Muscle layer of colon (tissue), 2 donors: ENCODE data around the gene TESK2.
"Not testable (repeated sequence)": the region's sequence is repeated elsewhere in the genome, so short reads cannot be mapped to it uniquely, and the experiment has no call there.

Experiments used
- H3K27ac ChIP-seq: one replicate; pipeline ENCODE4 v1.7.0; 2013; ENCODE audit warnings: low read depth, mild to moderate bottlenecking, low read length, moderate library complexity
- H3K27me3 ChIP-seq, 2 donors: one replicate each; pipeline ENCODE4 v1.7.0; 2013; ENCODE audit warnings: low read length in 2 of 2, mild to moderate bottlenecking in 2 of 2; ENCODE audit not compliant: insufficient read depth in 2 of 2, control insufficient read depth in 1 of 2
- H3K36me3 ChIP-seq: one replicate; pipeline ENCODE4 v1.7.0; 2013; ENCODE audit warnings: mild to moderate bottlenecking, low read length; ENCODE audit not compliant: insufficient read depth
- H3K4me1 ChIP-seq: one replicate; pipeline ENCODE4 v1.7.0; 2013; ENCODE audit warnings: mild to moderate bottlenecking, low read length; ENCODE audit not compliant: insufficient read depth
- H3K4me3 ChIP-seq, 2 donors: one replicate each; pipeline ENCODE4 v1.7.0; 2013; ENCODE audit warnings: low read length in 2 of 2, low read depth in 1 of 2, mild to moderate bottlenecking in 1 of 2, moderate library complexity in 1 of 2
- H3K9ac ChIP-seq: one replicate; pipeline ENCODE4 v1.7.0; 2013; ENCODE audit warnings: low read length
- H3K9me3 ChIP-seq: one replicate; pipeline ENCODE4 v1.7.0; 2013; ENCODE audit warnings: mild to moderate bottlenecking, low read length
- donor health status: abdominal sarcoma.
- donor health status: Adenocarcinoma of cecum.

Gene TESK2

GRCh38 chr1:45485949-45486348 is 5.0 kb downstream of the TESK2 start:
- H3K27ac ChIP-seq = no peak overlapping the region

GRCh38 chr1:45479039-45479748 is 11.8 kb downstream of the TESK2 start:
- H3K36me3 ChIP-seq = no peaks in the 10 kb centered on the region
- no peak overlapping the region for H3K27ac ChIP-seq
- H3K27me3 ChIP-seq = no peaks in the 10 kb centered on the region
- no peaks in the 10 kb centered on the region for H3K9me3 ChIP-seq
- no peak overlapping the region for H3K9ac ChIP-seq
- no peaks in the 10 kb centered on the region for H3K4me1 ChIP-seq
- H3K4me3 ChIP-seq = no peak overlapping the region

More at GRCh38 chr1:45485949-45486348, 5.0 kb downstream of the TESK2 start:
- H3K9me3 ChIP-seq = no peaks in the 10 kb centered on the region
- no peaks in the 10 kb centered on the region for H3K27me3 ChIP-seq
- H3K4me1 ChIP-seq = no peaks in the 10 kb centered on the region
- no peaks in the 10 kb centered on the region for H3K36me3 ChIP-seq
- H3K9ac ChIP-seq = no peak overlapping the region
- no peak overlapping the region for H3K4me3 ChIP-seq

DNA sequence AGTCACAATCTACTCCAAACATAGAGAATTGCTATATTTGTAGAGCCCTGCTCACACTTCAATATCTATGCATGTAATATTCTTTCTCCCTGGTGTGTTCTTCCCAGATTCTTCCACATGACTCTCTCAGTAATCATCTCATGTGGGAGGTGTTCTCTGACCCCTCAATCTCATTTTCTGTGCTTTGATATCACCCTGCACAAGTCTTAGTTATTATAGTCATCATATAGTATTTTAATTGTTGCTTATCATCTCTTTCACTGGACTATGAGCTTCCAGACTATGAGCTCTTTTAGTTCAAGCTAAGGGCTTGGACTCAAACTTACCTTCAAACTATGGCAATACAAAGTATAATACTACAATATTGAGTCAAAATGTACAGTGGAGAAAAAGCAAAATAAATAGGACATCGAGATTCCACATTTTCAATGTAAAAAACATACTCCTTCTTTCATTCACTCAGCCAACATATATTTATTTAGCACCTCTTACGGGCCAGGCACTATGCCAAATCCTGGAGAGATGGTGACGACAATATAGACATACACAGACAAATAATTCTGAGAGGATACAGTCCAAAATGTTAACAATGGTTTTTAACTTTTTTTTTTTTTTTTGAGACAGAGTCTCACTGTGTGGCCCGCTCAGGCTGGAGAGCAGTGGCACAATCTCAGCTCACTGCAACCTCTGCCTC is 12.7 kb downstream of the TESK2 start:
- H3K36me3 ChIP-seq = no peaks in the 10 kb centered on the region
- no peaks in the 10 kb centered on the region for H3K27me3 ChIP-seq
- H3K4me3 ChIP-seq = no peak overlapping the region
- no peaks in the 10 kb centered on the region for H3K4me1 ChIP-seq
- no peaks in the 10 kb centered on the region for H3K9me3 ChIP-seq
- H3K27ac ChIP-seq = no peak overlapping the region
- no peak overlapping the region for H3K9ac ChIP-seq

- H3K9ac ChIP-seq = no peak overlapping the region
- no peak overlapping the region for H3K4me3 ChIP-seq
- H3K9me3 ChIP-seq = no peaks in the 10 kb centered on the region
- H3K4me1 ChIP-seq = no peaks in the 10 kb centered on the region
- H3K36me3 ChIP-seq = no peaks in the 10 kb centered on the region
- no peaks in the 10 kb centered on the region for H3K27me3 ChIP-seq
- no peak overlapping the region for H3K27ac ChIP-seq
These were observed 13.3 kb downstream of the TESK2 start for GRCh38 chr1:45477646-45478045.

GRCh38 chr1:45474194-45474593 is 16.8 kb downstream of the TESK2 start:
- H3K27ac ChIP-seq, H3K9ac ChIP-seq, H3K4me3 ChIP-seq, H3K27me3 ChIP-seq, H3K36me3 ChIP-seq, H3K4me1 ChIP-seq, H3K9me3 ChIP-seq: not testable (repeated sequence)

DNA sequence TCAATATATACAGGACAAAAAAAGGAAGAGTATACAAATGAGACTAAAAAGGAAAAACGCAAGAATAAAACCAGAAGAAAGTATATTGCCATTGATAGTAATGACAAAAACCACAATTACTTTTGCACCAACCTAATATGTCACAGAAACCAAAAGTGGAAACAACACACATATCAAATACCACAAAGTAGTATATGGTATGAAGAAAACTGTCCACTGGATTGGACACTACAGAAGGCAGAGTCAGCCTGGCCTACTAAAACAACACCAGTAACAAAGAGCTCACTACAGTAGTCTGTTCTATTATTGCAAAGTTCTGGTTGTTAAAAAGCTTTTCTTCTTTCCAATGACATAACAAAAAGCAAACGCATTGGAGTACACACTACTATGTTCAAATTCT is 17.7 kb downstream of the TESK2 start:
- H3K36me3 ChIP-seq = no peaks in the 10 kb centered on the region
- H3K27me3 ChIP-seq = no peaks in the 10 kb centered on the region
- no peak overlapping the region for H3K27ac ChIP-seq
- no peak overlapping the region for H3K4me3 ChIP-seq
- no peaks in the 10 kb centered on the region for H3K9me3 ChIP-seq
- no peaks in the 10 kb centered on the region for H3K4me1 ChIP-seq
- no peak overlapping the region for H3K9ac ChIP-seq

GRCh38 chr1:45470306-45470798 is 20.6 kb downstream of the TESK2 start:
- no peaks in the 10 kb centered on the region for H3K36me3 ChIP-seq
- H3K4me1 ChIP-seq = no peaks in the 10 kb centered on the region
- H3K9me3 ChIP-seq = no peaks in the 10 kb centered on the region
- no peaks in the 10 kb centered on the region for H3K27me3 ChIP-seq
- no peak overlapping the region for H3K27ac ChIP-seq
- H3K9ac ChIP-seq = no peak overlapping the region
- no peak overlapping the region for H3K4me3 ChIP-seq

DNA sequence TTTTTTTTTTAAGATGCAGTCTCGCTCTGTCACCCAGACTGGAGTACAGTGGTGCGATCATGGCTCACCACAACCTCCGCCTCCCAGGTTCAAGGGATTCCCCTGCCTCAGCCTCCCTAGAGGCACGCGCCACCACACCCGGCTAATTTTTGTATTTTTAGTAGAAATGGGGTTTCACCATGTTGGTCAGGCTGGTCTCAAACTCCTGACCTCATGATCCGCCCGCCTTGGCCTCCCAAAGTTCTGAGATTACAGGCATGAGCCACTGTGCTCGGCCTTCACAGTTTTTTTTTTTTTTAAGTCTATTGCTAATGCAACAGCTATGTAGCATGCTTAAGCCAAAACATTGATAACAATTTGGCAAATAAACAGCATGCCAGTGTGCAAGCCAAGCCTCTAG is 23.6 kb downstream of the TESK2 start:
- not testable (repeated sequence) for H3K36me3 ChIP-seq, H3K27me3 ChIP-seq, H3K9ac ChIP-seq, H3K27ac ChIP-seq, H3K4me3 ChIP-seq, H3K4me1 ChIP-seq, H3K9me3 ChIP-seq

DNA sequence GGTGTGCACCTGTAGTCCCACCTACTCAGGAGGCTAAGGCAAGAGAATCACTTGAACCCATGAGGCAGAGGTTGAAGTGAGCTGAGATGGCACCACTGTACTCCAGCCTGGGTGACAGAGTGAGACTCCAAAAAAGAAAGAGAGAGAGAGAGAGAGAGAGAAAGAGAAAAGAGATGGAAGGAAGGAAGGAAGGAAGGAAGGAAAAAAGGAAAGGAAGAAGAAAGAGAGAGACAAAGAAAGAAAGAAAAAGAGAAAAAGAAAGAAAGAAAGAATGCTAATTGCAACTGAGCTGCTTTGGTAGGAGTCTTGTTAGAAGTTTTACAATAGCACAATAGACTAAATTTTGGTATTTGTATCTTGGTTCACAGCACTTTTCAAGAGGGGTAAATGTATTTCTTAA is 25.7 kb downstream of the TESK2 start:
- Histone ChIP-seq H3K36me3 (no peaks in the 10 kb centered on the region), H3K9me3 (no peaks in the 10 kb centered on the region), H3K9ac (no peak overlapping the region), H3K27me3 (no peaks in the 10 kb centered on the region), H3K4me3 (no peak overlapping the region), H3K4me1 (no peaks in the 10 kb centered on the region), H3K27ac (no peak overlapping the region)

DNA sequence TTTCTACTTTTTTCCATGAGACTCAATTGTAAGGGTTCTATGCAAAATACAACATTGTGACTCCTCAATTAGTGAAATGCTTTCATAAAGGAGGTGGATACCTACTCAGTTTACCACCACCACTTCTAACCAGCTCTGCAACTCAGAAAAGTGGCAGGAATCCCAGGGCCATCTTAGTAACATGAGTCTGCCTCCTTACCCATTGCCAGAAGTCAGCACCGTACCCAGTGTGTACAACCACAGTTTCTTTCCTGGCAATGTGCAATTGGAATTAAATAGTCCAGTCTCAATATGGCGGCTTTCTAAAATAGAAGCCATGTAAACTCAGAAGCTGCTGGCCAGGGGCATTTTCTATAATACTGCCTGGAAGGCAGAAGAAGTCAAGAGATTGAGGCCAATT is 32.1 kb downstream of the TESK2 start:
- Histone ChIP-seq H3K4me3 (no peak overlapping the region), H3K36me3 (no peaks in the 10 kb centered on the region), H3K4me1 (no peaks in the 10 kb centered on the region), H3K27me3 (no peaks in the 10 kb centered on the region), H3K9ac (no peak overlapping the region), H3K27ac (no peak overlapping the region), H3K9me3 (no peaks in the 10 kb centered on the region)

- H3K9me3 ChIP-seq = no peaks in the 10 kb centered on the region
- no peak overlapping the region for H3K9ac ChIP-seq
- no peak overlapping the region for H3K27ac ChIP-seq
- H3K36me3 ChIP-seq = no peaks in the 10 kb centered on the region
- no peaks in the 10 kb centered on the region for H3K27me3 ChIP-seq
- no peak overlapping the region for H3K4me3 ChIP-seq
- no peaks in the 10 kb centered on the region for H3K4me1 ChIP-seq
These were observed 34.4 kb downstream of the TESK2 start for GRCh38 chr1:45456531-45456930.

GRCh38 chr1:45455162-45455561 is 35.8 kb downstream of the TESK2 start:
- Histone ChIP-seq H3K4me1 (no peaks in the 10 kb centered on the region), H3K9me3 (no peaks in the 10 kb centered on the region), H3K36me3 (no peaks in the 10 kb centered on the region), H3K27me3 (no peaks in the 10 kb centered on the region), H3K9ac (no peak overlapping the region), H3K27ac (no peak overlapping the region), H3K4me3 (no peak overlapping the region)
